ENCODE data around the gene SBK1.

The SBK1 gene

DNA sequence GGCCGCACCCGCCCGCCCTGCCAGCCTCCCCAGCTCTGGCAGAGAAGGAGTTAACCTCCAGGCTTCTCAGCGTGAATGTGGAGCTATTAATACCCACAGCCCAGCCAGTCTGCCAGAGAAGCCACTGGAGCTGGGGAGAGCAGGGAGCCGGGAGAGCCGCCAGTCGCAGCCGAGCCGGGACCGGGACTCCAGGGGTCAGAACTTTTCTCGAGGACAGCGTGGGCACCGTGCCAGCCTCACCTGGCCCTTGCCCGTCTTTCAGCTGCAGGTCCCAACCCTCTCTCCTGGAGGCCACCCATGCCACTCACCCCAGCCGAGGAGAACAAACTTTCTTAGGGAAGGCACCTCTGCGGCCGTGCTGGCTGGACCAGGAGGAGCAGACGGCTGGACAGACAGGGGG is 33.8 kb upstream of the SBK1 start:
- H3K4me3 ChIP-seq (ENCODE audit: low read depth, low read length), result no peak overlapping the region
- TF ChIP-seq, protein P1, sequence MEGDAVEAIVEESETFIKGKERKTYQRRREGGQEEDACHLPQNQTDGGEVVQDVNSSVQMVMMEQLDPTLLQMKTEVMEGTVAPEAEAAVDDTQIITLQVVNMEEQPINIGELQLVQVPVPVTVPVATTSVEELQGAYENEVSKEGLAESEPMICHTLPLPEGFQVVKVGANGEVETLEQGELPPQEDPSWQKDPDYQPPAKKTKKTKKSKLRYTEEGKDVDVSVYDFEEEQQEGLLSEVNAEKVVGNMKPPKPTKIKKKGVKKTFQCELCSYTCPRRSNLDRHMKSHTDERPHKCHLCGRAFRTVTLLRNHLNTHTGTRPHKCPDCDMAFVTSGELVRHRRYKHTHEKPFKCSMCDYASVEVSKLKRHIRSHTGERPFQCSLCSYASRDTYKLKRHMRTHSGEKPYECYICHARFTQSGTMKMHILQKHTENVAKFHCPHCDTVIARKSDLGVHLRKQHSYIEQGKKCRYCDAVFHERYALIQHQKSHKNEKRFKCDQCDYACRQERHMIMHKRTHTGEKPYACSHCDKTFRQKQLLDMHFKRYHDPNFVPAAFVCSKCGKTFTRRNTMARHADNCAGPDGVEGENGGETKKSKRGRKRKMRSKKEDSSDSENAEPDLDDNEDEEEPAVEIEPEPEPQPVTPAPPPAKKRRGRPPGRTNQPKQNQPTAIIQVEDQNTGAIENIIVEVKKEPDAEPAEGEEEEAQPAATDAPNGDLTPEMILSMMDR (IDR thresholded peaks at IDR 0.05; ENCODE audit: low read depth, low read length), result no peak
- TF ChIP-seq POLR2A (IDR thresholded peaks at IDR 0.05; ENCODE audit: extremely low read depth, insufficient read length), result no peak
- TF ChIP-seq, protein P2, sequence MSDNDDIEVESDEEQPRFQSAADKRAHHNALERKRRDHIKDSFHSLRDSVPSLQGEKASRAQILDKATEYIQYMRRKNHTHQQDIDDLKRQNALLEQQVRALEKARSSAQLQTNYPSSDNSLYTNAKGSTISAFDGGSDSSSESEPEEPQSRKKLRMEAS (IDR thresholded peaks at IDR 0.05; ENCODE audit: low read depth, low read length), result no peak
- no peak for TF ChIP-seq MYC (IDR thresholded peaks at IDR 0.05; ENCODE audit: low read depth, low read length)
- DNase-seq (ENCODE audit: low read depth), result no peak

DNA sequence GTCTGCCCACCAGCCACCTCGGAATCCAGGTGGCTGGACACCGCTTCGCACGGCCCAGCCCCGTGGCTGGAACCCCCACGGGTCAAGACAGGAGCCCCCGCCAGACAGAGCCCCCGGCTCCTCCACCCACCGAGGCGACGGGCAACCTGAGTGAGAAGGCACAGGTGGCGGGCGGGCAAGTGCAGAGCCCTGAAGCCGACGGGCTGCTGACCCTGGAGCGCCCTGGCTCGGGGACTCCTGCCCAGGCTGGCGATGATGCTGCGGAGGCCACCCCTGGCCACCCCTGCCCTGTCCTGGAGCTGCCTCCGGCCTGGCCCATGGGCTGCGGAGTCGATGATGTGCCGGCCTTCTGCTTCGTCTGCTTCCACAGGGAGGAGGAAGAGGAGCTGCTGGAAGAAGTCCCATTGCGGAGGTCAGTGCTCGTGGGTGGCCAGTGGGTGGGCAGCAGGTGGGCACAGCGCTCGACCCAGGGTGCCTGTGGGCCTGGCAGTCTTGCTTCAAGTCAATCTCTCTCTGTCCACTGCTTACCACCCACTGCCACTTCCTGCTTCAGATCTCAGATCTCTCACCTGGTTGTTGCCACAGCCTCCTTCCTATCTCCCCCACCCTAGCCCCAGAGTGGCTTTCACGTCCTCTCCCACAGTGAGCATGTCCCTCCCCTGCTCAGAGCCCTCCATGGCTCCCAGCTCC is 33.1 kb upstream of the SBK1 start:
- no peak for DNase-seq (ENCODE audit: low read depth)
- no peak overlapping the region for H3K4me3 ChIP-seq (ENCODE audit: low read depth, low read length)
- TF ChIP-seq, protein P1 (IDR thresholded peaks at IDR 0.05; ENCODE audit: low read depth, low read length), result no peak
- TF ChIP-seq POLR2A (IDR thresholded peaks at IDR 0.05; ENCODE audit: extremely low read depth, insufficient read length), result no peak
- TF ChIP-seq, protein P2 (IDR thresholded peaks at IDR 0.05; ENCODE audit: low read depth, low read length), result no peak
- TF ChIP-seq MYC (IDR thresholded peaks at IDR 0.05; ENCODE audit: low read depth, low read length), result no peak

GRCh38 chr16:28259781-28260150 is 32.6 kb upstream of the SBK1 start:
- TF ChIP-seq, protein P2 (IDR thresholded peaks at IDR 0.05; ENCODE audit: low read depth, low read length), result no peak
- TF ChIP-seq, protein P1 (IDR thresholded peaks at IDR 0.05; ENCODE audit: low read depth, low read length), result no peak
- no peak for TF ChIP-seq MYC (IDR thresholded peaks at IDR 0.05; ENCODE audit: low read depth, low read length)
- TF ChIP-seq POLR2A (IDR thresholded peaks at IDR 0.05; ENCODE audit: extremely low read depth, insufficient read length), result no peak
- DNase-seq (ENCODE audit: low read depth), result no peak
- H3K4me3 ChIP-seq (ENCODE audit: low read depth, low read length), result no peak overlapping the region

DNA sequence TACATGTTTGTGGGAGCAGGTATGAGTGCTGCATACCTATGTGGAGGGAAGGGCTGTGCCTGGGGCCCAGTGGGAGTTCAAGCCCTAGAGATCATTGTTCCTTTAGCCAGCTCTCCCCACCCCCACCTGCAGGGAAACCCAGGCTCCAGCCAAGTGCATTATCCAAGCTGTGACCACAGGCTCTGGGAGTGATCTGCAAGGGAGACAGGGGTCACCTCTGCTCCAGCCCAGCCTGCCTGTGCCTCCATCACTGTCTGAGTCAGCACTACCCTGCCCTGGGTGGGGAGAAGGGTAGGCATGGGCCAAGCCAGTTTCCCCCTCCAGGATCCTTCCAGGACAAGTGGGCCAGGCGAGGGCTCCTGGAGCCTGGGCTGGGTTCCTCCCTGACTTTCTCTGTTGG is 32.1 kb upstream of the SBK1 start:
- TF ChIP-seq, protein P1 (IDR thresholded peaks at IDR 0.05; ENCODE audit: low read depth, low read length), result no peak
- TF ChIP-seq MYC (IDR thresholded peaks at IDR 0.05; ENCODE audit: low read depth, low read length), result no peak
- no peak overlapping the region for H3K4me3 ChIP-seq (ENCODE audit: low read depth, low read length)
- DNase-seq (ENCODE audit: low read depth), result no peak

GRCh38 chr16:28261942-28262341 is 30.4 kb upstream of the SBK1 start:
- DNase-seq (ENCODE audit: low read depth), result no peak
- no peak overlapping the region for H3K4me3 ChIP-seq (ENCODE audit: low read depth, low read length)
- TF ChIP-seq, protein P2 (IDR thresholded peaks at IDR 0.05; ENCODE audit: low read depth, low read length), result no peak
- no peak for TF ChIP-seq POLR2A (IDR thresholded peaks at IDR 0.05; ENCODE audit: extremely low read depth, insufficient read length)
- TF ChIP-seq, protein P1 (IDR thresholded peaks at IDR 0.05; ENCODE audit: low read depth, low read length), result no peak
- TF ChIP-seq MYC (IDR thresholded peaks at IDR 0.05; ENCODE audit: low read depth, low read length), result no peak

DNA sequence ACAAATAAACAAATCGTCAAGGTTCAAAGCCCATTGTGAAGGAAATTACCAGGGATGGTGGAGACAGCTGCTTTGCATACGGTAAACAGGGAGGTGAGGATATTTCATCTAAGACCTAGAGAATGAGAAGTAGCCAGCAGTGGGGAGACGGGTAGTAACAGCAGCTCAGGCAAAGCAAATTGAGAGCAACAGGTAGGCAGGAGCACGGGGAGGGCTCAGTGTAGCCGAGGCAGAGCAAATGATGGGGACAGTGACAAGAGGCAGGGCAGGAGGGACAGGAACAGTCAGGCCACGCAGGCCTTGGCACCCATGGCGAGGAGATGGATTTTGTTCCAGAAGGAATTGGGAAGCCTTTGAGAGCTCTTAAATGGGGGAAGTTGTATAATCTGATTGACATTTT is 29.0 kb upstream of the SBK1 start:
- TF ChIP-seq, protein P2 (IDR thresholded peaks at IDR 0.05; ENCODE audit: low read depth, low read length), result no peak
- TF ChIP-seq POLR2A (IDR thresholded peaks at IDR 0.05; ENCODE audit: extremely low read depth, insufficient read length), result no peak
- TF ChIP-seq, protein P1 (IDR thresholded peaks at IDR 0.05; ENCODE audit: low read depth, low read length), result no peak
- TF ChIP-seq MYC (IDR thresholded peaks at IDR 0.05; ENCODE audit: low read depth, low read length), result no peak
- no peak for DNase-seq (ENCODE audit: low read depth)
- no peak overlapping the region for H3K4me3 ChIP-seq (ENCODE audit: low read depth, low read length)
